ENCODE results near the gene CAV2.
"Not testable (repeated sequence)": the region's sequence is repeated elsewhere in the genome, so short reads cannot be mapped to it uniquely, and the experiment has no call there.

CAV2 gene

DNA sequence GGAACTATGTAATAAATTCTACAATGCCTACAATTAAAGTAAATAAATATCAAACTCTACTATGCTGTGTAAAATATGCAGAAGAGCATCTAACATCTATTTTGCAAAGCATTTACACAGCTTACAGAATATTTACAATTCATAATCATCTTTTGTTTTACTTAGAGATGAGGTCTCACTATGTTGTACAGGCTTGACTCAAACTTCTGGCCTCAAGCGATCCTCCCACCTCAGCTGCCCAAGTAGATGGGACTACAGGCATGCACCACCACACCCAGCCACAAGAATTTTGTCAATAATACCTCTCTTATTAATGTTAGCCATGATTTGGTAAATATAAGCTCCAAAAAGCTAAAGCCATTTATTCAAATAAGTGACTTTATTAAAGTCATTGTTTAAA lies 21.9 kb upstream of the CAV2 start:
- DNase-seq (ENCODE audit: low read depth): no peak
- H3K36me3 ChIP-seq (ENCODE audit: control insufficient read depth, insufficient read depth, low read length, severe bottlenecking): no peaks in the 10 kb centered on the region

GRCh38 chr7:116478834-116479233 lies 20.7 kb upstream of the CAV2 start:
- no peak overlapping the region for H3K9ac ChIP-seq (ENCODE audit: low read length)
- H3K36me3 ChIP-seq (ENCODE audit: control insufficient read depth, insufficient read depth, low read length, severe bottlenecking): no peaks in the 10 kb centered on the region
- no peak overlapping the region for H3K4me3 ChIP-seq (ENCODE audit: low read length)
- no peaks in the 10 kb centered on the region for H3K27me3 ChIP-seq (replicated peaks; ENCODE audit: control insufficient read depth, insufficient read depth, low read length)
- no peaks in the 10 kb centered on the region for H3K4me1 ChIP-seq (ENCODE audit: control insufficient read depth, insufficient read depth, low read length)
- no peaks in the 10 kb centered on the region for H3K9me3 ChIP-seq (ENCODE audit: control insufficient read depth, low read length)
- DNase-seq (ENCODE audit: low read depth): no peak

More for the DNA sequence above, 21.9 kb upstream of the CAV2 start:
- Histone ChIP-seq H3K9ac (ENCODE audit: low read length) (no peak overlapping the region), H3K27me3 (replicated peaks; ENCODE audit: control insufficient read depth, insufficient read depth, low read length) (no peaks in the 10 kb centered on the region), H3K4me1 (ENCODE audit: control insufficient read depth, insufficient read depth, low read length) (peaks cover 4% of the 10 kb centered on the region), H3K9me3 (ENCODE audit: control insufficient read depth, low read length) (no peaks in the 10 kb centered on the region), H3K4me3 (ENCODE audit: low read length) (no peak overlapping the region)

- Histone ChIP-seq H3K9ac (ENCODE audit: low read length) (no peak overlapping the region), H3K4me1 (ENCODE audit: control insufficient read depth, insufficient read depth, low read length) (peaks cover 15% of the 10 kb centered on the region), H3K36me3 (ENCODE audit: control insufficient read depth, insufficient read depth, low read length, severe bottlenecking) (no peaks in the 10 kb centered on the region), H3K9me3 (ENCODE audit: control insufficient read depth, low read length) (no peaks in the 10 kb centered on the region), H3K27me3 (replicated peaks; ENCODE audit: control insufficient read depth, insufficient read depth, low read length) (no peaks in the 10 kb centered on the region), H3K4me3 (ENCODE audit: low read length) (no peak overlapping the region)
- DNase-seq (ENCODE audit: low read depth): no peak
Observed at GRCh38 chr7:116483271-116483942, 16.1 kb upstream of the CAV2 start.

DNA sequence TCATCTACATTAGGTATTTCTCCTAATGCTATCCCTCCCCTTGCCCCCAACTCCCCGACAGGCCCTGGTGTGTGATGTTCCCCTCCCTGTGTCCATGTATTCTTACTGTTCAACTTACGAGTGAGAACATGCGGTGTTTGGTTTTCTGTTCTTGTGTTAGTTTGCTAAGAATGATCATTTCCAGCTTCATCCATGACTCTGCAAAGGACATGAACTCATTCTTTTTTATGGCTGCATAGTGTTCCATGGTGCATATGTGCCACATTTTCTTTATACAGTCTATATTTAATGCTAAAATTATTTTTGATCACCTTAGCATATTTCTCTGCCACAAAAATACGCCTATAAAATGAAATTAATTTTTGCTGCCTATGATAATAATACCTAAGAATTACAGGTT lies 15.1 kb upstream of the CAV2 start:
- peaks cover 15% of the 10 kb centered on the region for H3K4me1 ChIP-seq (ENCODE audit: control insufficient read depth, insufficient read depth, low read length)
- not testable (repeated sequence) for H3K9me3 ChIP-seq (ENCODE audit: control insufficient read depth, low read length); H3K36me3 ChIP-seq (ENCODE audit: control insufficient read depth, insufficient read depth, low read length, severe bottlenecking); H3K27me3 ChIP-seq (replicated peaks; ENCODE audit: control insufficient read depth, insufficient read depth, low read length); H3K4me3 ChIP-seq (ENCODE audit: low read length); DNase-seq (ENCODE audit: low read depth); H3K9ac ChIP-seq (ENCODE audit: low read length)

DNA sequence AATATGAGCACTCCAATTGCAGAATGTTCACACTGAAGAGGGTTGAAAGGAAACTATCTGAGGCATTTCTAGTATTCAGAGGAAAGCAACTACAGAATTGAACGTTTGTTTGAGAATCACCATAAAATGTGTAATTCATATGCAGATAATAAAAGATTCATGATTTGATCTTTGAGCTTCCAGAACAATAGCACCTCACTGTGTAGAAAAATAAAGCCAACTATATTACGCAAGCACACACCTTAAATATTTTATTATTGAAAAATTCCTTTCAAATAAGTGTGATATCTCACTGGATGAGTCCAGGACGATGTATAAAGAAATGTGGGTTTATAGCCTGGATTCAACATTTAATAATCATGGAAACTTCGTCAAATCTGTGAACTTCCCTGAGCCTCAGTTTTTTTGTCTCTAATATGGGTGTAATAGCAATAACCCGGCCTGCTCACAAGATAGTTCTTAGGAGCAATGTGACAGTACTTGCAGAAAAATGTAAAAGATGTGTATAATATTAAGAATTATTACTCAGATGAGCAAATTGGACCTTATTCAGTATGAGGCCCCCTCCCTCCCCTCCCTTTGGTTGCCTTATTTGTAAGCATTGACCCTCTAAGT lies 11.5 kb upstream of the CAV2 start:
- peaks cover 32% of the 10 kb centered on the region for H3K4me1 ChIP-seq (ENCODE audit: control insufficient read depth, insufficient read depth, low read length)
- H3K4me3 ChIP-seq (ENCODE audit: low read length): no peak overlapping the region
- no peak for DNase-seq (ENCODE audit: low read depth)
- no peaks in the 10 kb centered on the region for H3K9me3 ChIP-seq (ENCODE audit: control insufficient read depth, low read length)
- no peak overlapping the region for H3K9ac ChIP-seq (ENCODE audit: low read length)
- no peaks in the 10 kb centered on the region for H3K27me3 ChIP-seq (replicated peaks; ENCODE audit: control insufficient read depth, insufficient read depth, low read length)
- H3K36me3 ChIP-seq (ENCODE audit: control insufficient read depth, insufficient read depth, low read length, severe bottlenecking): no peaks in the 10 kb centered on the region

DNA sequence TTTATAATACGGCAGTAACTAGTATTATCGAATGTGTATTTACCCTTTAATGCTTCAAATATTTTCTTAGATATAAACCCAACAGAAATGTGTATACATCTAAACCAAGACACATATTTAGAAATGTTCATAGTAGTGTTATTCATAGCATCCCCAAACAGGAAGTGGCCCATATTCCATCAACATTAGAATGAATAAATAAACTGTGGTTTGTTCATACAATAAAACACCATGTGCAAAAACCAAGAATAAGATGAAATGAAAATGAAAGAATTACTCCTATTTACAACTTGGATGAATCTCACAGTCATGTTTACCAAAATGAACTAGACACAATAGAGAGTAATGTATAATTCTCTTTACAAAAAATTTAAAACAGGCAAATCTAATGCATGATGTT lies 9.2 kb upstream of the CAV2 start:
- no peak for DNase-seq (ENCODE audit: low read depth)
- Histone ChIP-seq H3K4me1 (ENCODE audit: control insufficient read depth, insufficient read depth, low read length) (peaks cover 45% of the 10 kb centered on the region), H3K9ac (ENCODE audit: low read length) (no peak overlapping the region), H3K4me3 (ENCODE audit: low read length) (no peak overlapping the region), H3K27me3 (replicated peaks; ENCODE audit: control insufficient read depth, insufficient read depth, low read length) (no peaks in the 10 kb centered on the region), H3K36me3 (ENCODE audit: control insufficient read depth, insufficient read depth, low read length, severe bottlenecking) (no peaks in the 10 kb centered on the region), H3K9me3 (ENCODE audit: control insufficient read depth, low read length) (no peaks in the 10 kb centered on the region)

GRCh38 chr7:116491887-116492653 lies 7.5 kb upstream of the CAV2 start:
- peaks cover 48% of the 10 kb centered on the region for H3K4me1 ChIP-seq (ENCODE audit: control insufficient read depth, insufficient read depth, low read length)
- H3K4me3 ChIP-seq (ENCODE audit: low read length): no peak overlapping the region
- H3K36me3 ChIP-seq (ENCODE audit: control insufficient read depth, insufficient read depth, low read length, severe bottlenecking): no peaks in the 10 kb centered on the region
- no peak for DNase-seq (ENCODE audit: low read depth)
- H3K9me3 ChIP-seq (ENCODE audit: control insufficient read depth, low read length): no peaks in the 10 kb centered on the region
- H3K9ac ChIP-seq (ENCODE audit: low read length): peak overlapping the region; percentile 27
- no peaks in the 10 kb centered on the region for H3K27me3 ChIP-seq (replicated peaks; ENCODE audit: control insufficient read depth, insufficient read depth, low read length)

DNA sequence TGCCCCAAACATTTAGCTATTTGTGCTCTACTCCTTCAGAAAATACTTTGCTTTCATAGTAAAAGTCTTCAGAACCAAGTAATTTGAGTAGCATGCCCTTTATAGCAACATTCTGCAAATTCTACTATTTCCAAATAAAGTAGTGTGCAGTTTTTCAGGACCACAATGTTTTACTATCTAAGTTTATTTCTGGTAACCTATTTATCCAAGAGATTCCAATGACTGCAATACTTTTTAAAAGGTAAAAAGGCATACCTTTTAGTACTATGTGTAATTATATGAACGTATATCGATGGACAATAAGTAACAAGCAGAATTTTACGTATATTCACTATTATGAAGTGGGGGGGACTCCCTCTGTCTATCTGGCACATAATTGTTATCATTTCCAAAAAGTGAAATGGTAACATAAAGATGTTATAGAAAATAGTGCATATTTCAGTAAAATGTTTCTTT lies 6.9 kb upstream of the CAV2 start:
- H3K4me1 ChIP-seq (ENCODE audit: control insufficient read depth, insufficient read depth, low read length): peaks cover 48% of the 10 kb centered on the region

GRCh38 chr7:116493449-116493848 lies 6.1 kb upstream of the CAV2 start:
- Histone ChIP-seq H3K4me3 (ENCODE audit: low read length) (no peak overlapping the region), H3K9me3 (ENCODE audit: control insufficient read depth, low read length) (no peaks in the 10 kb centered on the region), H3K27me3 (replicated peaks; ENCODE audit: control insufficient read depth, insufficient read depth, low read length) (no peaks in the 10 kb centered on the region), H3K9ac (ENCODE audit: low read length) (peak overlapping the region; percentile 41), H3K36me3 (ENCODE audit: control insufficient read depth, insufficient read depth, low read length, severe bottlenecking) (no peaks in the 10 kb centered on the region), H3K4me1 (ENCODE audit: control insufficient read depth, insufficient read depth, low read length) (peaks cover 52% of the 10 kb centered on the region)
- DNase-seq (ENCODE audit: low read depth): no peak

More for the DNA sequence above, 6.9 kb upstream of the CAV2 start:
- Histone ChIP-seq H3K4me3 (ENCODE audit: low read length) (no peak overlapping the region), H3K36me3 (ENCODE audit: control insufficient read depth, insufficient read depth, low read length, severe bottlenecking) (no peaks in the 10 kb centered on the region), H3K9ac (ENCODE audit: low read length) (peak overlapping the region; percentile 27), H3K9me3 (ENCODE audit: control insufficient read depth, low read length) (no peaks in the 10 kb centered on the region), H3K27me3 (replicated peaks; ENCODE audit: control insufficient read depth, insufficient read depth, low read length) (no peaks in the 10 kb centered on the region)
- DNase-seq (ENCODE audit: low read depth): peak; percentile 68

DNA sequence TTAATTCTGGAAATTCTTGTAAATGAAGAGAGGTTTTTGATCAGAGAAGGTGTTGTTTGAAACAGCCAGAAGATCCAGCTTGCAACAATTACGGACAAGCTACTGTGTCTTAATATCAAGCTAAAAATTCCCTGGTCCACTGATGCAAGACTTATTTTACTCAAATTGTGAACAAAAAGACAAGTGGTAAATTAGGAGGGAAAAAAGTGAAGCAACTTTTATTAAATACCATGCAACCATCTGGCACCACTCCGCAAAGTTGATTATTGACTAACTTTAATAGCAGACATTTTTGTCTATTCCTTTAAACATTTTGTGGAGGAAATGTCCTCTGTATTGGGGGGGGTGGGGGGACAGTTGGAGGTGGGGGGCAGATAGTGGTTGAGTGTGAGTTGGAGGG lies 5.1 kb upstream of the CAV2 start:
- Histone ChIP-seq H3K36me3 (ENCODE audit: control insufficient read depth, insufficient read depth, low read length, severe bottlenecking) (no peaks in the 10 kb centered on the region), H3K9me3 (ENCODE audit: control insufficient read depth, low read length) (no peaks in the 10 kb centered on the region)

DNA sequence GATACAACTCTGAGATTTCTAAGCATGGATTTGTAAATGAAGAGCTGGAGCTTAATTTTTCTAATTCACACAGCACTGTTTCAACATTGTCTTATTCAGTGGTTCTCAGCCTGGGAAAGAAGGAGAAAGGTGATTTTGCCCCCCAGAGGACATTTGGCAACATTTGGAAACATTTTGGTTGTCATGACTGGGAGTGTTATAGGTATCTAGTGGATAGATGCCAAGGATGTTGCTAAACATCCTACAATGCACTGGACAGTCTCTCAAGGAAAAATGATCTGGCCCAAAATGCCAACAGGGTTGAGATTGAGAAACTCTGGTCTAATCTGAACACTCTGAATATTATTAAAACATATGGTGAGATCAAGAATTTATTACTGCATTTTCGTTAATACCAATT lies 3.8 kb upstream of the CAV2 start:
- Histone ChIP-seq H3K9me3 (ENCODE audit: control insufficient read depth, low read length) (no peaks in the 10 kb centered on the region), H3K4me3 (ENCODE audit: low read length) (no peak overlapping the region), H3K4me1 (ENCODE audit: control insufficient read depth, insufficient read depth, low read length) (peaks cover 58% of the 10 kb centered on the region), H3K27me3 (replicated peaks; ENCODE audit: control insufficient read depth, insufficient read depth, low read length) (no peaks in the 10 kb centered on the region), H3K9ac (ENCODE audit: low read length) (peak overlapping the region; percentile 74), H3K36me3 (ENCODE audit: control insufficient read depth, insufficient read depth, low read length, severe bottlenecking) (no peaks in the 10 kb centered on the region)
- DNase-seq (ENCODE audit: low read depth): peak; percentile 64

More for the DNA sequence above, 5.1 kb upstream of the CAV2 start:
- Histone ChIP-seq H3K4me1 (ENCODE audit: control insufficient read depth, insufficient read depth, low read length) (peaks cover 58% of the 10 kb centered on the region), H3K4me3 (ENCODE audit: low read length) (no peak overlapping the region), H3K9ac (ENCODE audit: low read length) (peak overlapping the region; percentile 29), H3K27me3 (replicated peaks; ENCODE audit: control insufficient read depth, insufficient read depth, low read length) (no peaks in the 10 kb centered on the region)
- DNase-seq (ENCODE audit: low read depth): no peak
